SH-SY5Y (cell line): ENCODE measurements around the gene P3H2.

Source experiments
- GATA2 ChIP-seq: IDR thresholded peaks from 2 replicates; pipeline ENCODE4 v1.6.1; 2011; ENCODE audit warnings: mild to moderate bottlenecking, low read depth, low read length
- GATA3 ChIP-seq: IDR thresholded peaks from 2 replicates; pipeline ENCODE4 v1.6.1; 2011; ENCODE audit warnings: low read depth, mild to moderate bottlenecking, low read length, moderate library complexity

DNA sequence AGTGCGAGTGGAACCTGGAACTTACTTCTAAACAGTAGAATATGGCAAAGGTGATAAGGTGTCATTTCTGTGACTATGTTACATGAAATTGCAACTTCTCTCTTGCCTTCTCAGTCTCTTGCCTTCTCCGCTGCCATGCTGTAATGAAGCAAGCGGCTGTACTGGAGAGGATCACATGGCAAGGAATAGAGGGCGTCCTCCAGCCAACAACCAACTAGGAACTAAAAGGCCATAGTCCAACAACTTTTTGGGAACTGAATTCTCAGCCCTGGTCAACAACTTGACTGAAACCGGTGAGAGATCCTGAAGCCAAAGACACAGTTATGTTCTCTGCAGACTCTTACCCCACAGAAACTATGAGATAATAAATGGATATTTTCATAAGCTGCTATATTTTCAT lies 143.5 kb downstream of the P3H2 start:
- TF ChIP-seq GATA2 = no peak
- no peak for TF ChIP-seq GATA3
